GM12878 (cell line): Measurements from ENCODE around the gene ACTR8. TPM values are rescaled to one million over a fixed set of nuclear protein-coding genes. Genes with fewer than 3 reads are reported as not detected.

Experiments
- ATAC-seq: fragments of 200-7000 bp; cut with Tn5 transposase; 3 replicates; pipeline ENCODE4 v1.9.1; 2020; ENCODE audit warnings: mild to moderate bottlenecking, moderate library complexity
- BruUV-seq: library from RNA; stranded (reverse); fragments of 400-500 nt; replicated peaks from 2 replicates; lab custom pipeline; 2021; lab: Mats Ljungman, UMichigan
- CTCF ChIA-PET: fragments of 300-600 bp; sonication (Branson Sonifier 250); formaldehyde crosslinking; extraction: SDS; loops from one replicate; lab custom pipeline; 2021; ENCODE audit warnings: inconsistent platforms; lab: Yijun Ruan, JAX
- POLR2A ChIA-PET: fragments of 350-600 bp; formaldehyde crosslinking; extraction: SDS; loops from one replicate; lab custom pipeline; 2021; ENCODE audit warnings: inconsistent platforms; lab: Charles Lee
- RAD21 ChIA-PET: fragments of 300-600 bp; sonication (Branson Sonifier 250); formaldehyde crosslinking; loops from one replicate; lab custom pipeline; 2023; ENCODE audit warnings: antibody characterized with exemption; ENCODE audit not compliant: unreplicated experiment; lab: Charles Lee
- SMC1A ChIA-PET: fragments of 300-600 bp; sonication (Branson Sonifier 250); formaldehyde crosslinking; loops from one replicate; lab custom pipeline; 2023; ENCODE audit not compliant: unreplicated experiment, uncharacterized antibody; lab: Charles Lee
- DNase-seq: peaks from one replicate; pipeline ENCODE4 v3.0.0-alpha.2; 2011; ENCODE audit warnings: low read depth, low spot score
- FAIRE-seq: peaks from 3 replicates; lab custom pipeline; 2011; peaks lifted over from hg19 to GRCh38; lab: Jason Lieb, UNC
- H2AFZ ChIP-seq: 2 replicates; pipeline ENCODE4 v1.6.0; 2011; ENCODE audit warnings: low read depth, low read length, control low read depth; ENCODE audit not compliant: control insufficient read depth
- H3K27ac ChIP-seq: 2 replicates; pipeline ENCODE4 v1.5.1; 2011; ENCODE audit warnings: control low read depth; ENCODE audit not compliant: control insufficient read depth, insufficient read depth
- H3K27me3 ChIP-seq, 2 experiments: replicated peaks in 1 of 2; 2 replicates each; pipeline versions ENCODE4 v1.6.0 to v1.6.1; 2011; ENCODE audit warnings: low read length in 1 of 2; ENCODE audit not compliant: control insufficient read depth in 2 of 2, insufficient read depth in 2 of 2
- H3K36me3 ChIP-seq, 2 experiments: 2 replicates each; pipeline ENCODE4 v1.5.1; 2011; ENCODE audit warnings: low read length in 1 of 2; ENCODE audit not compliant: control insufficient read depth in 2 of 2, insufficient read depth in 2 of 2
- H3K4me1 ChIP-seq: 2 replicates; pipeline ENCODE4 v1.6.1; 2011; ENCODE audit warnings: mild to moderate bottlenecking, low read length, moderate library complexity, mixed read lengths; ENCODE audit not compliant: control insufficient read depth, insufficient read depth
- H3K4me2 ChIP-seq: 2 replicates; pipeline ENCODE4 v1.6.0; 2011; ENCODE audit warnings: control low read depth; ENCODE audit not compliant: control insufficient read depth, insufficient read depth
- H3K4me3 ChIP-seq: fragments of 200-600 bp; sonication (generic); 2 replicates; pipeline ENCODE4 v1.5.1; 2016
- H3K79me2 ChIP-seq: 2 replicates; pipeline ENCODE4 v1.6.0; 2011; ENCODE audit warnings: low read length; ENCODE audit not compliant: control insufficient read depth, insufficient read depth
- H3K9ac ChIP-seq: 2 replicates; pipeline ENCODE4 v1.8.0; 2011; ENCODE audit warnings: low read length, control low read depth, mixed read lengths; ENCODE audit not compliant: control insufficient read depth, insufficient read depth
- H3K9me3 ChIP-seq: replicated peaks from 3 replicates; pipeline ENCODE4 v1.5.1; 2011; ENCODE audit warnings: mild to moderate bottlenecking, low read length; ENCODE audit not compliant: control insufficient read depth, insufficient read depth
- H4K20me1 ChIP-seq: 2 replicates; pipeline ENCODE4 v1.6.0; 2011; ENCODE audit not compliant: control insufficient read depth, insufficient read depth
- BCL11A ChIP-seq: IDR thresholded peaks from 2 replicates; pipeline ENCODE4 v1.6.1; 2011; ENCODE audit warnings: low read depth, low read length
- CREB1 ChIP-seq: IDR thresholded peaks from 2 replicates; pipeline ENCODE4 v1.6.1; 2012; ENCODE audit warnings: low read depth, mild to moderate bottlenecking, inconsistent platforms
- IKZF2 ChIP-seq, 2 experiments: fragments of 450-650 bp; IDR thresholded peaks; 2 replicates each; pipeline ENCODE4 v1.6.1; 2017; ENCODE audit warnings: mild to moderate bottlenecking in 2 of 2, moderate library complexity in 2 of 2
- TCF7 ChIP-seq: IDR thresholded peaks from 2 replicates; pipeline ENCODE4 v1.6.1; 2014; ENCODE audit warnings: antibody characterized with exemption, borderline replicate concordance
- ZNF622 ChIP-seq: fragments of 450-650 bp; IDR thresholded peaks from 2 replicates; pipeline ENCODE4 v1.6.1; 2017; ENCODE audit warnings: mild to moderate bottlenecking, inconsistent platforms
- WGBS: methylation state at CpG from one replicate; pipeline ENCODE4 v1.1.6; 2016; ENCODE audit warnings: low lambda C conversion rate; ENCODE audit not compliant: insufficient replicate concordance, insufficient coverage; ENCODE audit errors: missing lambda C conversion rate; 5-methylcytosine and 5-hydroxymethylcytosine counted together
- in situ Hi-C: fragments of 300-500 bp; cut with MboI; formaldehyde crosslinking; loops from 9 replicates; pipeline ENCODE4 v1.14.3; 2018; ENCODE audit warnings: mixed read lengths
- intact Hi-C: fragments of 100-400 bp; cut with micrococcal nuclease; formaldehyde crosslinking; loops from one replicate; pipeline ENCODE4 v1.14.2; 2022; ENCODE audit not compliant: unreplicated experiment
- polyA plus RNA-seq, 11 experiments: library from polyadenylated mRNA; depleted of rRNA in 4 of 11; unstranded in 6 of 11; stranded (reverse) in 5 of 11; fragments of >200 nt; fragmentation: Nextera tagmentation in 4 of 11; fragmentation: Illumina TruSeq in 1 of 11; extraction: Ambion mirVana in 4 of 11; extraction: Trizol in 1 of 11; gene quantifications; 1 replicate in 1 of 11; 2 replicates in 10 of 11; pipeline versions ENCODE4 v1.2.1 to v1.2.3, GENCODE V29; 2011 to 2016; ENCODE audit warnings: inconsistent platforms in 2 of 11, missing spikeins in 2 of 11, low read depth in 1 of 11
- total RNA-seq, 4 experiments: library from RNA; depleted of rRNA in 3 of 4; stranded (reverse); fragments of >200 nt in 3 of 4; fragmentation: Illumina TruSeq in 1 of 4; extraction: Trizol in 1 of 4; gene quantifications; 2 replicates each; pipeline versions ENCODE4 v1.2.1 to v1.2.3, GENCODE V29; 2013 to 2021
- TF ChIP-seq, protein P1 (sequence below): fragments of 450-650 bp; IDR thresholded peaks from 2 replicates; pipeline ENCODE4 v1.6.1; 2017; ENCODE audit warnings: mild to moderate bottlenecking, low read depth, inconsistent platforms; ENCODE audit not compliant: poor library complexity, severe bottlenecking
- TF ChIP-seq, protein P2 (sequence below): IDR thresholded peaks from 2 replicates; pipeline ENCODE4 v1.6.1; 2012; ENCODE audit warnings: mild to moderate bottlenecking, low read depth, low read length
- TF ChIP-seq, protein P3 (sequence below): IDR thresholded peaks from 2 replicates; pipeline ENCODE4 v1.6.1; 2011; ENCODE audit warnings: low read depth, low read length, improper control_type of control experiment, borderline replicate concordance

Gene ACTR8
- total and polyA plus RNA-seq, 10 of the 15 experiments (the other 5 are each of a cell fraction or from before 2014, with no cell fraction given), result 5.3 to 35.7 (median 26.4) TPM

DNA sequence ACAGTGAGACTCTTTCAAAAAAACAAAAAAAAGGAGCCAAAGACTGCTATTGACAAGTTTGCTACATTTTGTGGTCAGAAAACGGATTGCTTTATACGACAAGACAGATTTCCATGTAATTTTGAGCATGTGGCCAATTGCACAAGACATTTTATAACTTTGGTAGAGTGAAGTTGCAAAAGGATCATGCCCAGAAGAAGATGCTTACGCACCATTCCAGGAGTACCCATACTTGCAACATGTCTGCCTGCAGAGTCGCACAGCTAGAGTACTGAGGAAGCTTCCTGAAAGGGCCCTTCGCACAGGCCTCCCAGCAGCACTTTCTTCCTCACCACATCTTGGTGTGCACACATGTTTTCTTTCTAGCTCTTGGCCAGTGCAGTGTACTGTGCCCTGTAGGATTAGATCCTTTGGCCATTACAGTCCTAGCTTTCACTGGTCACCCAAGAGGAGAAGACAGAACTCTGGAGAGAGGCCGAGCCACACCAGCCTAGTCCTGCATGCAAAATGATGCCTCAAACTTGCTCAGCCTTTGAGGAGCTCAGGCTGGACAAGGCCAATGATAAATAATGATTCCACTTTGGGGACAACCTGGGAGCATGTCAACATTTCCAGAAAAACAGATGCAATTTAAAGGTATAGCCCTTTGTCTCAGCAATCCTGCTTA, 47.4 kb downstream of the ACTR8 start (continued):
- TF ChIP-seq, protein P1, sequence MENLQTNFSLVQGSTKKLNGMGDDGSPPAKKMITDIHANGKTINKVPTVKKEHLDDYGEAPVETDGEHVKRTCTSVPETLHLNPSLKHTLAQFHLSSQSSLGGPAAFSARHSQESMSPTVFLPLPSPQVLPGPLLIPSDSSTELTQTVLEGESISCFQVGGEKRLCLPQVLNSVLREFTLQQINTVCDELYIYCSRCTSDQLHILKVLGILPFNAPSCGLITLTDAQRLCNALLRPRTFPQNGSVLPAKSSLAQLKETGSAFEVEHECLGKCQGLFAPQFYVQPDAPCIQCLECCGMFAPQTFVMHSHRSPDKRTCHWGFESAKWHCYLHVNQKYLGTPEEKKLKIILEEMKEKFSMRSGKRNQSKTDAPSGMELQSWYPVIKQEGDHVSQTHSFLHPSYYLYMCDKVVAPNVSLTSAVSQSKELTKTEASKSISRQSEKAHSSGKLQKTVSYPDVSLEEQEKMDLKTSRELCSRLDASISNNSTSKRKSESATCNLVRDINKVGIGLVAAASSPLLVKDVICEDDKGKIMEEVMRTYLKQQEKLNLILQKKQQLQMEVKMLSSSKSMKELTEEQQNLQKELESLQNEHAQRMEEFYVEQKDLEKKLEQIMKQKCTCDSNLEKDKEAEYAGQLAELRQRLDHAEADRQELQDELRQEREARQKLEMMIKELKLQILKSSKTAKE, result no peak
- TF ChIP-seq IKZF2 (IDR thresholded peaks at IDR 0.05), result no peak
- no peak for TF ChIP-seq CREB1
- TF ChIP-seq, protein P2, sequence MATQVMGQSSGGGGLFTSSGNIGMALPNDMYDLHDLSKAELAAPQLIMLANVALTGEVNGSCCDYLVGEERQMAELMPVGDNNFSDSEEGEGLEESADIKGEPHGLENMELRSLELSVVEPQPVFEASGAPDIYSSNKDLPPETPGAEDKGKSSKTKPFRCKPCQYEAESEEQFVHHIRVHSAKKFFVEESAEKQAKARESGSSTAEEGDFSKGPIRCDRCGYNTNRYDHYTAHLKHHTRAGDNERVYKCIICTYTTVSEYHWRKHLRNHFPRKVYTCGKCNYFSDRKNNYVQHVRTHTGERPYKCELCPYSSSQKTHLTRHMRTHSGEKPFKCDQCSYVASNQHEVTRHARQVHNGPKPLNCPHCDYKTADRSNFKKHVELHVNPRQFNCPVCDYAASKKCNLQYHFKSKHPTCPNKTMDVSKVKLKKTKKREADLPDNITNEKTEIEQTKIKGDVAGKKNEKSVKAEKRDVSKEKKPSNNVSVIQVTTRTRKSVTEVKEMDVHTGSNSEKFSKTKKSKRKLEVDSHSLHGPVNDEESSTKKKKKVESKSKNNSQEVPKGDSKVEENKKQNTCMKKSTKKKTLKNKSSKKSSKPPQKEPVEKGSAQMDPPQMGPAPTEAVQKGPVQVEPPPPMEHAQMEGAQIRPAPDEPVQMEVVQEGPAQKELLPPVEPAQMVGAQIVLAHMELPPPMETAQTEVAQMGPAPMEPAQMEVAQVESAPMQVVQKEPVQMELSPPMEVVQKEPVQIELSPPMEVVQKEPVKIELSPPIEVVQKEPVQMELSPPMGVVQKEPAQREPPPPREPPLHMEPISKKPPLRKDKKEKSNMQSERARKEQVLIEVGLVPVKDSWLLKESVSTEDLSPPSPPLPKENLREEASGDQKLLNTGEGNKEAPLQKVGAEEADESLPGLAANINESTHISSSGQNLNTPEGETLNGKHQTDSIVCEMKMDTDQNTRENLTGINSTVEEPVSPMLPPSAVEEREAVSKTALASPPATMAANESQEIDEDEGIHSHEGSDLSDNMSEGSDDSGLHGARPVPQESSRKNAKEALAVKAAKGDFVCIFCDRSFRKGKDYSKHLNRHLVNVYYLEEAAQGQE, result no peak

DNA sequence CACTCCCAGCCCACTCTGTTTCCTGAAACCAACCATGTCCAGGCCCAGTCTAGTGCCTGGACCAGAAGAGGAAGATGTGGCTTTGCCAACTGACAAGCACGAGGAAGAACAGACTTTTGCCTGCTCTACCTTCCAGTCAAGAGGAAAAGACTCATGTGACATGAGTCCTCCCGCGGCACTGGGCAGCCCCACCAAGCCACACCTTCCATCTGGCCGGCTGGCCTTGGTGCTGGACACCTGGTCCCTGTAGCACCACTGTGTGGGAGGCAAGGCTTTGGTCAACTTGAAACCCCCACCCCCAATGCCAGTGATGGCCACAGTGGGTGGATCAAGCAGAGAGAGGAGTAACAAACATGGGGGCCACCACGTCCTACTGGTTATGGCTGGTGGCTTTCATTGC, 48.3 kb downstream of the ACTR8 start:
- no peak overlapping the region for H3K9ac ChIP-seq
- H2AFZ ChIP-seq, result no peak overlapping the region
- no peaks in the 10 kb centered on the region for H3K4me1 ChIP-seq
- CTCF ChIA-PET, result interaction anchor here (1.9 kb wide), 1 partner anchor 8 kb away, joined by 5 read pairs; no protein-coding TSS in a partner anchor
- H3K4me2 ChIP-seq, result no peak overlapping the region
- no TSS peak for BruUV-seq
- DNase-seq, result no peak
- H3K36me3 ChIP-seq, result no peaks in the 10 kb centered on the region
- FAIRE-seq, result no peak
- H3K27ac ChIP-seq, result no peak overlapping the region
- POLR2A ChIA-PET, result no interaction called here
- SMC1A ChIA-PET, result no interaction called here
- no peak for ATAC-seq
- intact Hi-C loops (no loop called here), in situ Hi-C loops (no loop called here)
- no peaks in the 10 kb centered on the region for H3K27me3 ChIP-seq
- WGBS, result 57% methylated on average over 5 of the region's 5 CpGs
- no peaks in the 10 kb centered on the region for H4K20me1 ChIP-seq
- no peak for TF ChIP-seq TCF7
- TF ChIP-seq ZNF622, result no peak
- TF ChIP-seq BCL11A, result no peak
- TF ChIP-seq, protein P3, sequence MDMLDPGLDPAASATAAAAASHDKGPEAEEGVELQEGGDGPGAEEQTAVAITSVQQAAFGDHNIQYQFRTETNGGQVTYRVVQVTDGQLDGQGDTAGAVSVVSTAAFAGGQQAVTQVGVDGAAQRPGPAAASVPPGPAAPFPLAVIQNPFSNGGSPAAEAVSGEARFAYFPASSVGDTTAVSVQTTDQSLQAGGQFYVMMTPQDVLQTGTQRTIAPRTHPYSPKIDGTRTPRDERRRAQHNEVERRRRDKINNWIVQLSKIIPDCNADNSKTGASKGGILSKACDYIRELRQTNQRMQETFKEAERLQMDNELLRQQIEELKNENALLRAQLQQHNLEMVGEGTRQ, result no peak
- no peak overlapping the region for H3K4me3 ChIP-seq
- H3K79me2 ChIP-seq, result no peaks in the 10 kb centered on the region
- RAD21 ChIA-PET, result no interaction called here
- no peaks in the 10 kb centered on the region for H3K9me3 ChIP-seq
